ENCODE measurements around the gene TAOK3. TPM values are rescaled to one million over a fixed set of nuclear protein-coding genes. Genes with fewer than 3 reads are reported as not detected.

TAOK3 gene
- total and polyA plus RNA-seq, 2 of the 4 experiments (the other 2 are of a cell fraction) = 26.3 to 54.5 TPM

GRCh38 chr12:118373616-118374015 is 909 bp upstream of the TAOK3 start:
- in situ Hi-C loops (cut with MboI; ENCODE audit: low sequenced_read_pairs) = loop anchor here (5.0 to 25.0 kb wide), 2 partner anchors 191 to 1739 kb away; partner anchors contain the start of gene RAB35
- 0 out of 2 replicates have a peak overlapping the region, but pooled peaks have one; percentile 26 for H3K4ac ChIP-seq (ENCODE audit: low read depth, low read length)
- H3K27ac ChIP-seq (ENCODE audit: insufficient read depth, low read length) = no peak overlapping the region

More at GRCh38 chr12:118373616-118374015, 909 bp upstream of the TAOK3 start:
- Histone ChIP-seq H3K9me3 (ENCODE audit: control insufficient read depth, insufficient read depth, low read length) (no peaks in the 10 kb centered on the region), H2AFZ (replicated peaks; ENCODE audit: low read length, poor library complexity) (no peak overlapping the region), H2AK9ac (replicated peaks; ENCODE audit: low read depth, low read length, poor library complexity) (no peak overlapping the region), H2AK5ac (ENCODE audit: low read depth, low read length) (peak overlapping the region; percentile 59), H3K4me3 (ENCODE audit: insufficient read depth, low read depth, low read length) (peak overlapping the region; percentile 66; the same call in 1 of the 2 replicates), H4K8ac (ENCODE audit: low read depth in 2 of 2, low read length in 2 of 2) (peak overlapping the region; percentile 73 to 82), H4K91ac (ENCODE audit: insufficient read depth, low read depth, low read length) (no peak overlapping the region), H3K27me3 (ENCODE audit: control insufficient read depth, insufficient read depth, low read length) (no peaks in the 10 kb centered on the region), H3K23ac (ENCODE audit: low read depth, low read length) (no peak overlapping the region), H3K9ac (ENCODE audit: low read depth, low read length) (peak overlapping the region; percentile 70; the same call in 1 of the 2 replicates), H3K4me1 (ENCODE audit: control insufficient read depth, insufficient read depth, low read length) (peaks cover 1% of the 10 kb centered on the region; the same call in 1 of the 2 replicates), H2BK120ac (ENCODE audit: low read depth, low read length) (no peak overlapping the region), H3K79me1 (ENCODE audit: low read depth in 1 of 2, low read length in 2 of 2) (peaks cover 3 to 22% of the 10 kb centered on the region in 2 experiments; a peak in 3 of 4 replicates), H2BK15ac (ENCODE audit: low read depth, low read length) (no peak overlapping the region), H4K5ac (ENCODE audit: low read depth, low read length) (peak overlapping the region; percentile 75), H3K18ac (ENCODE audit: low read depth, low read length) (no peak overlapping the region), H2BK20ac (ENCODE audit: low read depth, low read length) (no peak overlapping the region), H3K4me2 (ENCODE audit: low read depth, low read length) (peak overlapping the region; percentile 70), H4K20me1 (ENCODE audit: insufficient read depth, low read length) (peaks cover 8% of the 10 kb centered on the region), H3K9me1 (ENCODE audit: insufficient read depth, low read length) (no peaks in the 10 kb centered on the region), H2BK5ac (ENCODE audit: low read depth, low read length, poor library complexity, severe bottlenecking) (no peak overlapping the region), H3K14ac (replicated peaks; ENCODE audit: low read depth, low read length) (0 out of 2 replicates have a peak overlapping the region, but pooled peaks have one; percentile 4), H3K56ac (ENCODE audit: extremely low read depth, insufficient read depth, low read length) (no peak overlapping the region), H3K36me3 (ENCODE audit: control insufficient read depth, insufficient read depth, low read length) (no peaks in the 10 kb centered on the region)
- TF ChIP-seq NFE2L2 (IDR thresholded peaks at IDR 0.05; ENCODE audit: low read depth, low read length) (no peak), RCOR1 (IDR thresholded peaks at IDR 0.05; ENCODE audit: insufficient replicate concordance, low read length) (no peak), MAFK (IDR thresholded peaks at IDR 0.05; ENCODE audit: low read depth, low read length) (no peak), USF2 (IDR thresholded peaks at IDR 0.05; ENCODE audit: low read depth, low read length) (no peak), MXI1 (IDR thresholded peaks at IDR 0.05; ENCODE audit: borderline replicate concordance, low read depth, low read length) (no peak), CHD1 (IDR thresholded peaks at IDR 0.05; ENCODE audit: low read depth, low read length) (no peak), RAD21 (IDR thresholded peaks at IDR 0.05; ENCODE audit: low read length) (no peak), CEBPB (IDR thresholded peaks at IDR 0.05; ENCODE audit: low read depth, low read length) (no peak), SMC3 (IDR thresholded peaks at IDR 0.05; ENCODE audit: low read depth, low read length) (no peak), BHLHE40 (IDR thresholded peaks at IDR 0.05; ENCODE audit: low read depth, low read length) (no peak), MAZ (IDR thresholded peaks at IDR 0.05; ENCODE audit: borderline replicate concordance, low read depth, low read length) (no peak), RFX5 (IDR thresholded peaks at IDR 0.05; ENCODE audit: low read depth, low read length) (no peak), ELK1 (IDR thresholded peaks at IDR 0.05; ENCODE audit: borderline replicate concordance, low read depth, low read length) (no peak), CTCF (conservative IDR thresholded peaks at IDR 0.05; ENCODE audit: low read depth, low read length) (no peak), FOS (IDR thresholded peaks at IDR 0.05; ENCODE audit: low read depth, low read length) (no peak), POLR2A (IDR thresholded peaks at IDR 0.05; ENCODE audit: low read depth, low read length) (no peak)
- WGBS, 2 experiments (ENCODE audit: extremely low coverage in 2 of 2, insufficient read length in 1 of 2) = no CpG with 5 or more reads among the region's 5 CpGs
- intact Hi-C loops (cut with micrococcal nuclease) (loop anchor here (1.0 to 5.0 kb wide), 2 partner anchors 41 to 249 kb away; no protein-coding TSS in a partner anchor), dilution Hi-C loops (cut with HindIII; ENCODE audit: low sequenced_read_pairs, unreplicated experiment) (no loop called here)
- DNase-seq = no peak
- no peak for ATAC-seq (ENCODE audit: low read depth)
- BruUV-seq (replicated peaks) = no TSS peak
- POLR2A ChIA-PET (ENCODE audit: unreplicated experiment) = no interaction called here
- CTCF ChIA-PET = no interaction called here
